SKM-1 treated with dmso at 0.1 percent for 144 hours (cell line): ENCODE results near the gene CCER1.

ENCODE experiments used
- DNase-seq: peaks from one replicate; lab custom pipeline; 2025; ENCODE audit not compliant: unreplicated experiment; lab: John Stamatoyannopoulos, UW

CCER1 gene

GRCh38 chr12:90969346-90969745, 14.4 kb upstream of the CCER1 start:
- DNase-seq: no peak

DNA sequence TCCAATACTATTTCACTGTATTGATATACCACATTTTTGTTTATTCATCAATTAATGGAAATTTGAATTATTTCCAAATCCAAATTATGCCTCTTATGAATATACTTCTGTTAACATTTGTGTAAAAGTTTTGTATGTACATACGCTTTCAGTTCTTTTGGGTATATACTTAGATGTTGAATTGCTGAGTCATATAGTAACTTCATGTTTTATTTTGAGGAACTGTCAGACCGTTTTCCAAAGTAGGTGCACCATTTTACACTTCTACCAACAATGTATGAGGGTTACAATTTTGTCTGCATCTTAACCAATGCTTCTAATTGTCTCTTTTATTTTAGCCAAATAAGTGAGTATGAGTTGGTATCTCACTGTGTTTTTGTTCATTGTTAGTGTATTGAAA, 10.2 kb upstream of the CCER1 start:
- no peak for DNase-seq

- no peak for DNase-seq
These were observed 9.6 kb upstream of the CCER1 start for GRCh38 chr12:90964616-90965015.

DNA sequence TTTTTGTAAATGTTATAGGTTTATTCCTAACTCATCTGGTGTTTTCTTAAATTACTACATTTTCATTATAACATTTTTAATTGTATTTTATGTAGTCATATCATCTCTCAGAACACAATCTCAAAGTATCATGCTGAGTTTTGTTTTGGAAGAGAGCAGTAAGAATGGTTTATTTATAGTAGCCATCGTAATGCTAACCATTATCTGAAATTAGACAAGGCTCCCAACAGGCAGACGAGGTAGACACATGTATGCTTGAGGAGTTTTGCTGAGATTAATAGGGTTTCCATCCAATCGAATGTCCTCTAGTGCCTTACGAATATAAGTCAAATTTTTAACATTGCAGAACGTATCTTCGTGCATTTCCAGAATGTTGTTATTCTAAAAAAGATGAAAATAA, 9.0 kb upstream of the CCER1 start:
- DNase-seq: no peak

DNA sequence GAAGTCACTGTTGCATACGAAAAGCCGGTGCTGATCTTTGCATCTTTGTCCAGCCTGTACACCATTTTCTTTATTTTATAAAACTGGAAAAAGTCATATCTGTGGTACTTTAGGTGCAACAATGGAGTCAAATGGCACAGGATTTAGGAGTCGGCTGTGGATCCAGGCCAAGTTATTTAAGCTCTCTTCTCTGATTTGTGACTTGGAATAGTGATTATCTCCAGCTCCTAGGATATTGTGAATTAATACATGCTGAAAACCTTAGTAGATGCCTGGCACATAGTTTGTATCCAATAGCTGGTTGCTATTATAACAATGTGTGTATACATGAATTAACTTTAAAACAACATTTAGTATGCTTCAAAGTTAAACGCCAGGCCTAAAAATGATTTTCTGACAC, 6.2 kb upstream of the CCER1 start:
- no peak for DNase-seq

- DNase-seq: peak; percentile 5
These were observed 4.7 kb upstream of the CCER1 start for GRCh38 chr12:90959538-90960139.

DNA sequence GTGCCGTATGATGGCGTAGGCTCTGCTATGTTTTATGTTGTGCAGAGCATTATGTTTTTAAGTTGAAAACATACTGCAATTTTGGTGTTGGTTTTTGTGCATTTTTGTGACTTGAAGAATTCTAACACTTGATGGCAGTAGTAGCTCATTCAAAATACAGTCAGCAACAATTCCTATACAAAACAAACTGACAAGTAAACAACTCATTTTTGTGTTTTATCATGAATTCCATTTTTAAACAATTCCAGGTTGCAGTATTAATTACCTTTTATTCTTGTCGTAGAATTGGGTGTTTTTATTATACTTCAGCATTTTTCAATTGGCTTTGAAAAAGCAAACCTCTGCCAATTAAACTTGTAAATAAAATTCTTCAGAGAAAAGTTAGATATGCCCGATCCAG, 4.1 kb upstream of the CCER1 start:
- DNase-seq: no peak

- no peak for DNase-seq
These were observed 3.4 kb upstream of the CCER1 start for GRCh38 chr12:90958347-90958746.

DNA sequence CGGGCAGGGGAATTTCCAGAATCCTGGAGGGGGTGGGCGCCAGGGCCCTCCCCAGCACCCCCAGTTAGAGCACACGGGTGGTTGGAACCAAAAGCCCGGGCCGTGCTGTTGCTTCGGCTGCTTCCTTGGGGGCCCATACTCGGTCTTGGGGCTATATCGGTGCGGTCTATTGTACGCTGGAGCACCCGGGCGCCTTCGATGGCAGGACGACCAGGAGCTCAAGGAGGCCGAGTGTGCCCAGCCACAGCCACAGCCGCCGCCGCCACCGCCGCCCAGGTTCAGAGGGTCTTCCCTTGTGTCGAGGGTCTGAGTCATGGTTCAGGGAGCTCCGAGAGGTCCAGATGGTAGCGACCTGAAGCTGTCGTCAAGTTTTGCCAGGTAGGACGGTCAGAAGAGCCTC, 548 bp downstream of the CCER1 start:
- DNase-seq: no peak

DNA sequence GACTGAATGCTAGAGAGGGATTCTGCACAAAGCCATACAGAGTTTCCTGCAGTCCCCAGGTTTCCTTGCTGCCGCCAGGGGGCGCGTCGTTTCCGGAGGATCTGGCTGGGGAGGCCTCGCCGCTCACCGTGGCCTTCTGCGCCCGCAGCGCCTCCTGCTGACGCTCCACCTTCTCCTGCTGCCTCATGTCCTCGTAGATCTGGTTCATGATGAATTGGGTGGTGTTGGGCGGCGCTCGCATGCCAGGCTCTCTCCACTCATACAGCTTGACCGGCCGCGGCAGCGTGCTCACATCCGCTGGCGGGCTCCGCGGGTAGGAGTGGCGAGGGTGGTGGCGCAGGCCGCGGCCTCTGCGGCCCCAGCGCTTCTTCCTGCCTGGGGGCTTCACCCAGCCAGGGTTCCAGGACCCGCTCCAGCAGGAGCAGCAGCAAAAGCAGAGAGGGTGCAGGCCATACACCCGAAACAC, 987 bp downstream of the CCER1 start:
- DNase-seq: no peak

GRCh38 chr12:90951432-90952105, 3.4 kb downstream of the CCER1 start:
- no peak for DNase-seq

DNA sequence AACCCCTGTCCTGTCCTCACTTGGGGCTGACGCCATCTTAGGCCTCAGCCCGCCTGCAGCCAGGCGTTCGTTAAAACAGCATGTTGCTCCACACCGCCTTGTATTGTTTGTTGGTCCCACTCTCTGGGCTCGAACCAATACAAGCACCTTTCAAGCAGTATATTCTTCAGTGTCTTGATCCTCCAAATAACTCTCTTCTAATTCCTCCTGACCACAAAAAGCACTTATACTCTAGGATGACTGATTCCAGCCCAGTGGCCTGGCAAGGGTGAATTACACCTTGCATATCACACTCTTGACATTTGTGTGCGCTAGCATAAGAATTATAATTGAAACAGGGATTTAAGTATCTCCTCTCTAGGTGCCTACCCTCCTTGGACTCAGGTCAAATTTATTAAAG, 7.1 kb downstream of the CCER1 start:
- DNase-seq: no peak

- DNase-seq: no peak
These were observed 9.8 kb downstream of the CCER1 start for GRCh38 chr12:90945070-90945649.

DNA sequence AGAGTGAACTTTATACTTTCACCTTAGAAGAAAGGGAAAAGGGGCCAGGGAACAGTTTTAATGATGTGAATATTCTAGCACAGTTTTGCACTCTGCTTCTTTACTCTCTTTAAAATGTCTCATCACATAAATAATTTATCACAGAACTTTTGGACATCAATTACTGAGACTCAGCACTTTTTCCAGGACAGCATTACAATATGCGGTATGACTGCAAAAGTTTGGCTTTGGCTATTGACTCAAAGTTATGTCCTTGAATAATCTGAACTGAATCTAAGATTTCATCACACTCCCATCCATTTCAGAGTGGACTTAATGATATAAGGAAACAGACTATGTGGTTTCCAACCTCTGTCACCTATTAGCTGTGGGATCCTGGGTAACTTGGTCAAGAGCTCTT, 11.7 kb downstream of the CCER1 start:
- no peak for DNase-seq

DNA sequence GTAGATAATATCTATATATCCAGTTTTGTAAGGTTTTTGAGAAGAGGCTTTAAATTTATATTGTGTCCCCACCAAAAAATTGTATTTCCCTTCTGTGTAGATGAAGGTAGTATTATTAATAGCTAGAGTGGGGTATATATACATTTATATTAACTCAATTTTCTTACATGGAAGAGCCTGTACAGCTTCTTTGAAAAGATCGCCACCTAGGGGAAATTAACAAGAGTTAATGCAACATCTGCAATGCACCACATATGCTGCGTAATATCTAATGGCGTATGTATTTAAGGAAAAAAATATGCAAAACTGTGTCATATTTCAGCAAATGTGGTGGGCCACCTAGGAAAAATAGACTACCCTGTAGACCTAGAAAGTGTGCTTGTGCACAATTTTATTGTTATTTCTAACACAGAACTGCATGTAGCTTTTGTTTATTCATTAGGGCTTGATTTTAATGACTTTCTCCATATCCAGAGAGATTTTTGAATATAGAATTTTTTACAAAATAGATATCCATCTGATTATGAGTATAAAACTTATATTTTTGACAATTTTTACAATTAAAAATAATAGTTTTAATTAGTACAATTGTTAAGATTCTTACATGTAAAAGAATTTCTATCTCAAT, 14.0 kb downstream of the CCER1 start:
- DNase-seq: peak; percentile 23

DNA sequence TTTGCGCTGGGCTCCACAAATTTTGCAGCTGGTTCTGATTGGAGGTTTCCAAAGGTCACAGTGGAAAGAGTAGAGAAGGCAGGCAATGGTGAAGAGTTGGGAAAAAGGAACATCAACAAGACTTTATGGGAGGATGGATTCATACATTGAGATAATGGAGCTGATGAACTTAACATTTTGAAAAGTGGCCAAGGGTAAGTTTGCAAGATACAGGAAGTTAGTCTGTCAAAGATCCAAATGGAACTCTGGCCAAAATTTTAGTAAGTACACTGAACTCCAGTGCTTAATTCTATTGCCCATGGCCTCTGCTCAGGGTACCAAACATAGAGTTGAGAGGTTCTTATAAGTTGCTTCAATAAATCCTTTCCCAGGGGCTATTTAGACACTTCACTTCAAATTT, 15.6 kb downstream of the CCER1 start:
- no peak for DNase-seq

GRCh38 chr12:90938451-90938850, 16.5 kb downstream of the CCER1 start:
- DNase-seq: no peak

- DNase-seq: no peak
These were observed 17.3 kb downstream of the CCER1 start for GRCh38 chr12:90937651-90938050.

DNA sequence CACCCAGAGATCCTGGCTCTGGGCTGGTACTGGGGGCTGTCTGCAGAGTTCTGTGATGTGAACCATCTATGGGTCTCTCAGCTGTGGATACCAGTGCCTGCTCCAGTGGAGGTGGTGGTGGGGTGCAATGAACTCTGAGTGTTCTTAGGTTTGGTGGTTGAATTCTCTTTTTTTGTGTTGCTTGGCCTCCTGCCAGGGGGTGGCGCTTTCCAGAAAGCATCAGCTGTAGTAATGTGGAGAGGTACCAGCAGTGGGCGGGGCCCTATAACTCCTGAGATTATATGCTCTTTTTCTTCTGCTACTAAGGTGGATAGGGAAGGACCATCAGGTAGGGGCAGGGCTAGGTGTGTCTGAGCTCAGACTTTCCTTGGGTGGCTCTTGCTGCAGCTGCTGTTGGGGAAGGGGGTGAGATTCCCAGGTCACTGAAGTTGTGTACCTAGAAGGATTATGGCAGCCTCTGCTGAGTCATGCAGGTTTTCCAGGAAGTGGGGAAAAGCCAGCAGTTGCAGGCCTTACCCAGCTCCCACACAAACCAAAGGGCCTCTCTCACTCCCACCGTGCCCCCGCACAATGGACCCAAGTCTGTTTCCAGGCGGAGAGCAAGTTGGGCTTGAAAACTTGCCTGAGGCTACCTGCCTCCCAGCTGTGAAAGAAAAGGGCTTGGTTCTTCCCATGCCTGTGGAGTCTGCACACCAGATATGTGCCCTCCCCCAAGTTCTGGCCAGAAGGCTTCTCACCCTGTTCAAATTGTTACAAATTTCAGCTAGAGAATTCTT, 18.6 kb downstream of the CCER1 start:
- DNase-seq: no peak

- DNase-seq: no peak
These were observed 29.4 kb downstream of the CCER1 start for GRCh38 chr12:90925562-90925961.

DNA sequence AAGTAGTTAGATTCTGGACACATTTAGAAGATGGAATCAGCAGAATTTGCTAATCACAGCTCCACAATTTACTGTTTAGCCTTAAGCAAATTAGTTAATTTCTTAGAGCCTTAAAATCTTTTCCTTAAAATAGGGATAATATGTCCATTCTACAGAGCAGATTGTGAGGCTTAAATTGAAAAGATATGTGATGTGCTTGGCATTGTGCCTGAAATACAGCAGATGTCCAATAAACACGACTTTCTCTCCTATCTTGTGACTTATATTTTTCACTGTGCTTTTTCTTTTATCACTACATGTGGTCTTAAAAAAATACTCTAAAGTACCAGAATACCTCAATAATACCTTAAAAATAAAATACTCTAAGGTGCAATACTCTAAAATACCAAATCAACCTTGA, 30.6 kb downstream of the CCER1 start:
- DNase-seq: no peak
